HUDEP-2 (cell line): ENCODE data around the gene TEX52.

Experiments
- DNase-seq, 76 experiments: peaks; one replicate each; lab custom pipeline; 2025; ENCODE audit not compliant: unreplicated experiment in 76 of 76; lab: John Stamatoyannopoulos, UW

The TEX52 gene

GRCh38 chr12:2801044-2801783 is 55.6 kb downstream of the TEX52 start:
- no peak for DNase-seq

GRCh38 chr12:2800046-2800570 is 56.7 kb downstream of the TEX52 start:
- no peak for DNase-seq
